Breast epithelium (tissue), 4 donors: Measurements from ENCODE around the gene MAPK8IP2. TPM values are rescaled to one million over a fixed set of nuclear protein-coding genes. Genes with fewer than 3 reads are reported as not detected.
A peak's percentile ranks its signal among the peaks of the same experiment; 100 is the strongest.
"Not testable (repeated sequence)": the region's sequence is repeated elsewhere in the genome, so short reads cannot be mapped to it uniquely, and the experiment has no call there.

Source experiments
- DNase-seq, 2 donors: peaks; one replicate each; pipeline ENCODE4 v3.0.0-alpha.2; 2019; ENCODE audit warnings: low spot score in 2 of 2
- H3K27ac ChIP-seq, 2 donors: fragments of 200-600 bp; sonication (generic) in 1 of 2; one replicate each; pipeline ENCODE4 v1.5.1; 2016 to 2019; ENCODE audit warnings: mild to moderate bottlenecking in 1 of 2
- H3K27me3 ChIP-seq, 2 donors: fragments of 200-600 bp; sonication (generic) in 1 of 2; one replicate each; pipeline versions ENCODE4 v1.5.1 to v1.6.0; 2017 to 2019; ENCODE audit warnings: control low read depth in 1 of 2, mild to moderate bottlenecking in 1 of 2
- H3K36me3 ChIP-seq: fragments of 200-600 bp; one replicate; pipeline ENCODE4 v1.5.1; 2019
- H3K4me1 ChIP-seq, 2 donors: fragments of 200-600 bp; sonication (generic); one replicate each; pipeline ENCODE4 v1.5.1; 2016 to 2019; ENCODE audit warnings: control low read depth in 1 of 2
- H3K4me3 ChIP-seq, 3 donors: fragments of 200-600 bp; sonication (generic); 1 replicate in 2 of 3; 2 replicates in 1 of 3; pipeline ENCODE4 v1.5.1; 2016 to 2019; ENCODE audit warnings: mild to moderate bottlenecking in 3 of 3, moderate library complexity in 2 of 3
- H3K9me3 ChIP-seq, 2 donors: fragments of 200-600 bp; sonication (generic) in 1 of 2; one replicate each; pipeline ENCODE4 v1.5.1; 2016 to 2019; ENCODE audit warnings: control low read depth in 1 of 2
- CTCF ChIP-seq, 3 donors: fragments of 450-650 bp; IDR thresholded peaks; one replicate each; pipeline ENCODE4 v1.5.1; 2016 to 2017; ENCODE audit warnings: antibody characterized with exemption in 3 of 3, mild to moderate bottlenecking in 3 of 3, moderate library complexity in 3 of 3
- POLR2A ChIP-seq: fragments of 450-650 bp; IDR thresholded peaks from one replicate; pipeline ENCODE4 v1.6.1; 2016; ENCODE audit warnings: antibody characterized with exemption, mild to moderate bottlenecking, moderate library complexity
- POLR2AphosphoS5 ChIP-seq, 3 donors: sonication (generic); formaldehyde crosslinking; IDR thresholded peaks; one replicate each; pipeline ENCODE4 v1.6.1; 2017; ENCODE audit warnings: antibody characterized with exemption in 3 of 3
- intact Hi-C: fragments of 100-400 bp; cut with DNase I; formaldehyde crosslinking; loops from one replicate; pipeline ENCODE4 v1.15.1; 2023; ENCODE audit warnings: low total_unique reads
- total RNA-seq, 3 donors: library from RNA; depleted of rRNA; stranded (reverse); fragments of >200 nt; gene quantifications; one replicate each; pipeline ENCODE4 v1.1.0, GENCODE V29; 2016

Gene MAPK8IP2
- total RNA-seq, 3 donors from 2014 or later, result 1.9 to 2.2 (median 2.0) TPM

GRCh38 chr22:50613291-50613981 lies 12.8 kb downstream of the MAPK8IP2 start:
- intact Hi-C loops, result no loop called here
- no peaks in the 10 kb centered on the region for H3K9me3 ChIP-seq
- H3K27ac ChIP-seq, result no peak overlapping the region
- TF ChIP-seq POLR2A (no peak), POLR2AphosphoS5 (IDR thresholded peaks at IDR 0.05) (no peak), CTCF (IDR thresholded peaks at IDR 0.05) (no peak)
- H3K27me3 ChIP-seq, result no peaks in the 10 kb centered on the region
- H3K4me1 ChIP-seq, result no peaks in the 10 kb centered on the region
- peak; percentile 41 to 59 for DNase-seq
- H3K36me3 ChIP-seq, result no peaks in the 10 kb centered on the region
- no peak overlapping the region for H3K4me3 ChIP-seq

- H3K27ac ChIP-seq, H3K4me1 ChIP-seq, DNase-seq, intact Hi-C loops, H3K36me3 ChIP-seq, H3K9me3 ChIP-seq, H3K27me3 ChIP-seq, H3K4me3 ChIP-seq: not testable (repeated sequence)
Observed at GRCh38 chr22:50614296-50614695, 13.7 kb downstream of the MAPK8IP2 start.

- TF ChIP-seq CTCF (IDR thresholded peaks at IDR 0.05) (peak; percentile 66 to 88 (median 81)), POLR2AphosphoS5 (IDR thresholded peaks at IDR 0.05) (no peak), POLR2A (no peak)
- H3K9me3 ChIP-seq, result no peaks in the 10 kb centered on the region
- H3K27me3 ChIP-seq, result no peaks in the 10 kb centered on the region
- intact Hi-C loops, result no loop called here
- H3K36me3 ChIP-seq, result no peaks in the 10 kb centered on the region
- peak in 1 of 2 donors; percentile 58 for DNase-seq
- peak overlapping the region in 2 of 3 donors; percentile 43 to 51 for H3K4me3 ChIP-seq
- H3K27ac ChIP-seq, result peak overlapping the region in 1 of 2 donors; percentile 88
- peaks cover 0 to 14% of the 10 kb centered on the region in 2 donors for H3K4me1 ChIP-seq
Observed at GRCh38 chr22:50620593-50621355, 20.2 kb downstream of the MAPK8IP2 start.

GRCh38 chr22:50621356-50621880 lies 20.8 kb downstream of the MAPK8IP2 start:
- DNase-seq, result no peak
- H3K36me3 ChIP-seq, result no peaks in the 10 kb centered on the region
- H3K27me3 ChIP-seq, result no peaks in the 10 kb centered on the region
- H3K4me3 ChIP-seq, result peak overlapping the region in 2 of 3 donors; percentile 43 to 51
- peaks cover 0 to 14% of the 10 kb centered on the region in 2 donors for H3K4me1 ChIP-seq
- no peaks in the 10 kb centered on the region for H3K9me3 ChIP-seq
- peak overlapping the region; percentile 88 to 91 for H3K27ac ChIP-seq
- intact Hi-C loops, result no loop called here
- no peak for TF ChIP-seq POLR2A
- TF ChIP-seq POLR2AphosphoS5 (IDR thresholded peaks at IDR 0.05), result no peak
- no peak for TF ChIP-seq CTCF (IDR thresholded peaks at IDR 0.05)

GRCh38 chr22:50621948-50622722 lies 21.5 kb downstream of the MAPK8IP2 start:
- intact Hi-C loops, result no loop called here
- peak in 1 of 2 donors; percentile 62 for DNase-seq
- no peaks in the 10 kb centered on the region for H3K9me3 ChIP-seq
- peak overlapping the region in 2 of 3 donors; percentile 43 to 51 for H3K4me3 ChIP-seq
- no peaks in the 10 kb centered on the region for H3K27me3 ChIP-seq
- peaks cover 0 to 19% of the 10 kb centered on the region in 2 donors for H3K4me1 ChIP-seq
- no peaks in the 10 kb centered on the region for H3K36me3 ChIP-seq
- peak overlapping the region; percentile 88 to 91 for H3K27ac ChIP-seq
- TF ChIP-seq POLR2A, result no peak
- no peak for TF ChIP-seq POLR2AphosphoS5 (IDR thresholded peaks at IDR 0.05)
- no peak for TF ChIP-seq CTCF (IDR thresholded peaks at IDR 0.05)
